Astrocyte of the cerebellum (primary cell): ENCODE results near the gene OTOS.

ENCODE experiments used
- DNase-seq: peaks from one replicate; pipeline ENCODE4 v3.0.0-alpha.2; 2011; ENCODE audit warnings: low read depth
- H3K4me3 ChIP-seq: 2 replicates; pipeline ENCODE4 v1.5.1; 2011; ENCODE audit warnings: mild to moderate bottlenecking, low read depth, low read length, moderate library complexity
- CTCF ChIP-seq: IDR thresholded peaks from 2 replicates; pipeline ENCODE4 v1.5.1; 2012; ENCODE audit warnings: low read length, low read depth, moderate library complexity, mild to moderate bottlenecking; ENCODE audit errors: missing control alignments
- in situ Hi-C: cut with HindIII; loops from 2 replicates; pipeline ENCODE4 v1.10.0; 2017; ENCODE audit warnings: low sequenced_read_pairs

OTOS gene

GRCh38 chr2:240137596-240138253 is 2.7 kb downstream of the OTOS start:
- in situ Hi-C loops: no loop called here
- no peak overlapping the region for H3K4me3 ChIP-seq
- no peak for TF ChIP-seq CTCF
- DNase-seq: no peak

GRCh38 chr2:240136671-240137292 is 3.7 kb downstream of the OTOS start:
- DNase-seq: no peak
- H3K4me3 ChIP-seq: peak overlapping the region; percentile 94
- TF ChIP-seq CTCF: no peak
- in situ Hi-C loops: no loop called here

GRCh38 chr2:240136013-240136670 is 4.3 kb downstream of the OTOS start, which contains the start of gene COPS9:
COPS9 (minus strand) TSS chr2:240136305; CDS start chr2:240136284, 21 bp downstream.
- in situ Hi-C loops: no loop called here
- peak within 1 kb of the TSS; percentile 94 for H3K4me3 ChIP-seq
- no peak for TF ChIP-seq CTCF
- peak; percentile 50 for DNase-seq

- in situ Hi-C loops: no loop called here
- TF ChIP-seq CTCF: no peak
- peak overlapping the region; percentile 94 for H3K4me3 ChIP-seq
- DNase-seq: no peak
These were observed 4.8 kb downstream of the OTOS start for GRCh38 chr2:240135706-240136012.

GRCh38 chr2:240134956-240135520 is 5.4 kb downstream of the OTOS start:
- DNase-seq: no peak
- no peak for TF ChIP-seq CTCF
- in situ Hi-C loops: no loop called here
- peak overlapping the region; percentile 94 for H3K4me3 ChIP-seq

GRCh38 chr2:240134466-240134865 is 6.0 kb downstream of the OTOS start:
- no peak for TF ChIP-seq CTCF

More at GRCh38 chr2:240134466-240134865, 6.0 kb downstream of the OTOS start:
- no peak overlapping the region for H3K4me3 ChIP-seq
- in situ Hi-C loops: no loop called here
- no peak for DNase-seq
